Loucy (cell line): ENCODE measurements around the gene ATP8A2.
"Not testable (repeated sequence)": the region's sequence is repeated elsewhere in the genome, so short reads cannot be mapped to it uniquely, and the experiment has no call there.

ENCODE experiments used
- H2AFZ ChIP-seq: fragments of 200-600 bp; sonication (generic); 2 replicates; pipeline ENCODE4 v1.6.0; 2016; ENCODE audit warnings: antibody characterized with exemption, mild to moderate bottlenecking, low read length, moderate library complexity
- H3F3A ChIP-seq: fragments of 200-600 bp; 2 replicates; pipeline ENCODE4 v1.6.0; 2016; ENCODE audit warnings: antibody characterized with exemption, low read depth, mild to moderate bottlenecking
- H3K27me3 ChIP-seq: fragments of 200-600 bp; sonication (generic); 2 replicates; pipeline ENCODE4 v1.6.1; 2014; ENCODE audit warnings: low read length, mild to moderate bottlenecking; ENCODE audit not compliant: insufficient read depth, poor library complexity, severe bottlenecking
- H3K36me3 ChIP-seq: fragments of 200-600 bp; sonication (generic); 2 replicates; pipeline ENCODE4 v1.6.1; 2016; ENCODE audit warnings: low read length; ENCODE audit not compliant: insufficient read depth
- H3K4me1 ChIP-seq: fragments of 200-600 bp; sonication (generic); 2 replicates; pipeline ENCODE4 v1.5.1; 2014; ENCODE audit warnings: low read length, mild to moderate bottlenecking; ENCODE audit not compliant: insufficient read depth, poor library complexity, severe bottlenecking
- H3K4me2 ChIP-seq: fragments of 200-600 bp; sonication (generic); 2 replicates; pipeline ENCODE4 v1.6.0; 2014; ENCODE audit warnings: antibody characterized with exemption, low read length, low read depth, mild to moderate bottlenecking; ENCODE audit not compliant: poor library complexity, severe bottlenecking
- H3K4me3 ChIP-seq: fragments of 200-600 bp; sonication (generic); 2 replicates; pipeline ENCODE4 v1.5.1; 2014; ENCODE audit warnings: low read length, mild to moderate bottlenecking, mixed read lengths; ENCODE audit not compliant: poor library complexity, severe bottlenecking
- H3K79me2 ChIP-seq: fragments of 200-600 bp; sonication (generic); 2 replicates; pipeline ENCODE4 v1.6.1; 2014; ENCODE audit warnings: low read length; ENCODE audit not compliant: insufficient read depth
- H3K9ac ChIP-seq: fragments of 200-600 bp; sonication (generic); 2 replicates; pipeline ENCODE4 v1.6.0; 2014; ENCODE audit warnings: mild to moderate bottlenecking, low read depth, low read length, moderate library complexity; ENCODE audit not compliant: poor library complexity, severe bottlenecking
- H3K9me2 ChIP-seq: fragments of 200-600 bp; sonication (generic); replicated peaks from 2 replicates; pipeline ENCODE4 v1.6.1; 2016; ENCODE audit warnings: low read depth, low read length, mixed read lengths
- H3K9me3 ChIP-seq: fragments of 200-600 bp; sonication (generic); 2 replicates; pipeline ENCODE4 v1.6.1; 2014; ENCODE audit warnings: mild to moderate bottlenecking, antibody characterized with exemption, low read length, low read depth; ENCODE audit not compliant: insufficient read depth
- H4K20me1 ChIP-seq: fragments of 200-600 bp; sonication (generic); 2 replicates; pipeline ENCODE4 v1.6.0; 2014; ENCODE audit warnings: antibody characterized with exemption, low read length, mild to moderate bottlenecking; ENCODE audit not compliant: insufficient read depth, poor library complexity, severe bottlenecking
- CTCF ChIP-seq: fragments of 200-600 bp; sonication (generic); conservative IDR thresholded peaks from 2 replicates; pipeline ENCODE4 v1.5.1; 2014; ENCODE audit warnings: mild to moderate bottlenecking, antibody characterized with exemption, low read length
- EZH2phosphoT487 ChIP-seq: fragments of 200-600 bp; IDR thresholded peaks from 2 replicates; pipeline ENCODE4 v1.6.1; 2018; ENCODE audit warnings: antibody characterized with exemption, mild to moderate bottlenecking, moderate library complexity, borderline replicate concordance

Gene ATP8A2

GRCh38 chr13:25951831-25952230, 580.1 kb downstream of the ATP8A2 start:
- no peak overlapping the region for H2AFZ ChIP-seq
- H3K27me3 ChIP-seq = no peaks in the 10 kb centered on the region
- H3K4me1 ChIP-seq = peaks cover 9% of the 10 kb centered on the region
- no peaks in the 10 kb centered on the region for H3K36me3 ChIP-seq
- no peak for TF ChIP-seq CTCF
- no peak for TF ChIP-seq EZH2phosphoT487
- no peaks in the 10 kb centered on the region for H4K20me1 ChIP-seq
- no peak overlapping the region for H3K4me3 ChIP-seq
- no peak overlapping the region for H3K9ac ChIP-seq
- H3K9me3 ChIP-seq = peaks cover 7% of the 10 kb centered on the region
- H3K79me2 ChIP-seq = no peaks in the 10 kb centered on the region
- H3K9me2 ChIP-seq = no peaks in the 10 kb centered on the region
- H3F3A ChIP-seq = no peaks in the 10 kb centered on the region
- H3K4me2 ChIP-seq = no peak overlapping the region

DNA sequence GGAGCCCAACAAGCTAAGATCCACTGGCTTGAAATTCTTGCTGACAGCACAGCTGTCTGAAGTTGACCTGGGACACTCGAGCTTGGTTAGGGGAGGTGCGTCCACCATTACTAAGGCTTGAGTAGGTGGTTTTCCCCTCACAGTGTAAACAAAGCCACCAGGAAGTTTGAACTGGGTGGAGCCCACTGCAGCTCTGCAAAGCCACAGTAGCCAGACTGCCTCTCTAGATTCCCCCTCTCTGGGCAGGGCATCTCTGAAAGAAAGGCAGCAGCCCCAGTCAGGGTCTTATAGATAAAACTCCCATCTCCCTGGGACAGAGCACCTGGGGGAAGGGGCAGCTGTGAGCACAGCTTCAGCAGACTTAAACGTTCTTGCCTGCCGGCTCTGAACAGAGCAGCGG, 582.3 kb downstream of the ATP8A2 start:
- H3K9me2 ChIP-seq, H3K36me3 ChIP-seq, H3K79me2 ChIP-seq, H3F3A ChIP-seq, H3K4me3 ChIP-seq, H3K9me3 ChIP-seq, H4K20me1 ChIP-seq, H3K9ac ChIP-seq, H3K27me3 ChIP-seq, H3K4me2 ChIP-seq: not testable (repeated sequence)
- H3K4me1 ChIP-seq = peaks cover 18% of the 10 kb centered on the region
- H2AFZ ChIP-seq = peak overlapping the region; percentile 76

GRCh38 chr13:25954943-25955342, 583.2 kb downstream of the ATP8A2 start:
- H3K4me2 ChIP-seq, H3K9me2 ChIP-seq, H3K9me3 ChIP-seq, H3K36me3 ChIP-seq, H4K20me1 ChIP-seq, H3K79me2 ChIP-seq, H3K4me3 ChIP-seq, H3K27me3 ChIP-seq, H2AFZ ChIP-seq, H3K9ac ChIP-seq, H3F3A ChIP-seq: not testable (repeated sequence)
- H3K4me1 ChIP-seq = peaks cover 27% of the 10 kb centered on the region

DNA sequence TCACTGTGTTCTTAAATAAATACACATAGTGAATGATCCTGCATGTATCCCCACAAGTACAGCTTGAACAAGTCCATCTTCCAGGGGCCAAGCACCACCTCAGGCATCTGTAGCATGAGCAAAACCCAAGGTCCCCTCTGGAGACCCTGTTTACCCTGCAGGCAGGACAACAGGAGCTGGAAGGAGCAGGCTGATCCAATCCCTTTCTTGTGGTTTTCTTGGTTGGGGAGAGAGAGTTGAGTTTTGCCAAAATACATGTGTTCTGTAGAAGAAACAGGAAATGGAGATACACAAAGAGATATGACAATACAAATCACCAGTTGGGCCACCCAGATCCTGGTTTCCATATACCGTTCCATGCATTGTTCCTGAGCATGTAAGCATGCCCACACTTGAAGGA, 587.2 kb downstream of the ATP8A2 start:
- Histone ChIP-seq H3K79me2 (no peaks in the 10 kb centered on the region), H3K4me1 (peaks cover 28% of the 10 kb centered on the region), H3K36me3 (no peaks in the 10 kb centered on the region), H3K27me3 (no peaks in the 10 kb centered on the region), H4K20me1 (no peaks in the 10 kb centered on the region), H3K9ac (no peak overlapping the region), H3K4me3 (no peak overlapping the region), H3K4me2 (no peak overlapping the region), H3F3A (no peaks in the 10 kb centered on the region), H3K9me2 (no peaks in the 10 kb centered on the region), H2AFZ (no peak overlapping the region), H3K9me3 (no peaks in the 10 kb centered on the region)
- no peak for TF ChIP-seq EZH2phosphoT487
- no peak for TF ChIP-seq CTCF
